CD4-positive, CD25-positive, alpha-beta regulatory T cell (primary cell): ENCODE results near the gene RAB42. TPM values are rescaled to one million over a fixed set of nuclear protein-coding genes. Genes with fewer than 3 reads are reported as not detected.

Source experiments
- ATAC-seq, 2 donors: fragments of 150-1000 bp; cut with Tn5 transposase; one replicate each; pipeline ENCODE4 v1.10.0; 2021; ENCODE audit warnings: low read depth in 2 of 2, moderate number of reproducible peaks in 2 of 2, moderate library complexity in 1 of 2
- DNase-seq, 3 donors: peaks; one replicate each; pipeline versions ENCODE4 v3.0.0 to v3.0.0-alpha.2; 2012 to 2022; ENCODE audit warnings: mixed read lengths in 1 of 3
- H3K27ac ChIP-seq: one replicate; pipeline ENCODE4 v1.7.0; 2013; ENCODE audit warnings: mild to moderate bottlenecking, low read length; ENCODE audit not compliant: insufficient read depth, poor library complexity, severe bottlenecking
- H3K27me3 ChIP-seq: one replicate; pipeline ENCODE4 v1.7.0; 2013; ENCODE audit warnings: low read length; ENCODE audit not compliant: control insufficient read depth, insufficient read depth
- H3K36me3 ChIP-seq: one replicate; pipeline ENCODE4 v1.7.0; 2013; ENCODE audit warnings: mild to moderate bottlenecking, low read length, moderate library complexity; ENCODE audit not compliant: control insufficient read depth, insufficient read depth
- H3K4me1 ChIP-seq: 2 replicates; pipeline ENCODE4 v1.7.0; 2013; ENCODE audit warnings: mild to moderate bottlenecking, low read length; ENCODE audit not compliant: insufficient read depth, control insufficient read depth, poor library complexity, severe bottlenecking
- H3K4me3 ChIP-seq: one replicate; pipeline ENCODE4 v1.7.0; 2013; ENCODE audit warnings: low read depth, mild to moderate bottlenecking, low read length, moderate library complexity
- H3K9me3 ChIP-seq, 2 experiments: 1 replicate in 1 of 2; 2 replicates in 1 of 2; pipeline ENCODE4 v1.7.0; 2013; ENCODE audit warnings: low read length in 2 of 2, mild to moderate bottlenecking in 1 of 2, moderate library complexity in 1 of 2; ENCODE audit not compliant: control insufficient read depth in 2 of 2
- H3K27ac Mint-ChIP-seq, 3 donors: one replicate each; pipeline ENCODE4 v1.8.0; 2020 to 2022; ENCODE audit warnings: mild to moderate bottlenecking in 3 of 3, mixed read lengths in 3 of 3, moderate library complexity in 2 of 3
- H3K27me3 Mint-ChIP-seq: one replicate; pipeline ENCODE4 v1.8.0; 2022; ENCODE audit warnings: mild to moderate bottlenecking, mixed read lengths
- H3K36me3 Mint-ChIP-seq: one replicate; pipeline ENCODE4 v1.8.0; 2020; ENCODE audit warnings: mixed read lengths
- H3K4me1 Mint-ChIP-seq, 4 donors: one replicate each; pipeline ENCODE4 v1.8.0; 2020 to 2022; ENCODE audit warnings: mixed read lengths in 4 of 4, mild to moderate bottlenecking in 1 of 4
- H3K4me3 Mint-ChIP-seq, 4 donors: one replicate each; pipeline ENCODE4 v1.8.0; 2020 to 2022; ENCODE audit warnings: mild to moderate bottlenecking in 4 of 4, mixed read lengths in 4 of 4, moderate library complexity in 3 of 4
- H3K9me3 Mint-ChIP-seq, 7 donors: one replicate each; pipeline ENCODE4 v1.8.0; 2020 to 2022; ENCODE audit warnings: mixed read lengths in 7 of 7, mild to moderate bottlenecking in 3 of 7, moderate library complexity in 2 of 7
- polyA plus RNA-seq, 4 donors: library from polyadenylated mRNA; unstranded; fragments of 300-500 nt; fragmentation: Illumina TruSeq; gene quantifications; one replicate each; pipeline ENCODE4 v1.2.3, GENCODE V29; 2021
- total RNA-seq: library from RNA; stranded (reverse); gene quantifications from one replicate; pipeline ENCODE4 v1.2.3, GENCODE V29; 2022

Gene RAB42
- total and polyA plus RNA-seq, 5 donors from 2014 or later = not detected

GRCh38 chr1:28642056-28642846, 50.2 kb downstream of the RAB42 start:
- peak overlapping the region; percentile 96 to 100 (median 98) for H3K4me3 Mint-ChIP-seq
- H3K27ac Mint-ChIP-seq = peak overlapping the region; percentile 97 to 100 (median 99)
- H3K4me1 Mint-ChIP-seq = peaks cover 22 to 59% (median 33%) of the 10 kb centered on the region in 4 donors

GRCh38 chr1:28642847-28643635, 51.0 kb downstream of the RAB42 start, which contains the start of gene TAF12:
Gene TAF12 (minus strand): TSS chr1:28643067. CDS start chr1:28622081, 20,986 bp downstream.
- Mint-ChIP-seq H3K4me1 (peaks cover 22 to 67% (median 38%) of the 10 kb centered on the region in 4 donors), H3K4me3 (peak within 1 kb of the TSS; percentile 96 to 100 (median 98)), H3K9me3 (peaks cover 0 to 1% (median 0%) of the 10 kb centered on the region in 7 donors), H3K27me3 (peaks cover 5% of the 10 kb centered on the region), H3K27ac (peak within 1 kb of the TSS; percentile 97 to 100 (median 99)), H3K36me3 (no peaks in the 10 kb centered on the region)
- DNase-seq = peak; percentile 89 to 97 (median 91)
- no peaks in the 10 kb centered on the region for H3K9me3 ChIP-seq
- ATAC-seq = peak; percentile 86 to 89
- peak within 1 kb of the TSS; percentile 98 for H3K4me3 ChIP-seq
- H3K27me3 ChIP-seq = no peaks in the 10 kb centered on the region
- H3K27ac ChIP-seq = peak within 1 kb of the TSS; percentile 93
- H3K4me1 ChIP-seq = peaks cover 45% of the 10 kb centered on the region
- H3K36me3 ChIP-seq = no peaks in the 10 kb centered on the region

More at GRCh38 chr1:28642056-28642846, 50.2 kb downstream of the RAB42 start:
- H3K36me3 Mint-ChIP-seq = no peaks in the 10 kb centered on the region
- no peaks in the 10 kb centered on the region for H3K9me3 Mint-ChIP-seq
- Histone ChIP-seq H3K27ac (peak overlapping the region; percentile 93), H3K9me3 (no peaks in the 10 kb centered on the region), H3K4me3 (peak overlapping the region; percentile 98), H3K27me3 (no peaks in the 10 kb centered on the region), H3K36me3 (no peaks in the 10 kb centered on the region), H3K4me1 (peaks cover 37% of the 10 kb centered on the region)
- DNase-seq (peak in 1 of 3 donors; percentile 16), ATAC-seq (peak in 1 of 2 donors; percentile 6)
- H3K27me3 Mint-ChIP-seq = peaks cover 5% of the 10 kb centered on the region

GRCh38 chr1:28644494-28644893, 52.4 kb downstream of the RAB42 start:
- H3K36me3 ChIP-seq = no peaks in the 10 kb centered on the region
- H3K27me3 Mint-ChIP-seq = peaks cover 9% of the 10 kb centered on the region
- H3K4me3 ChIP-seq = peak overlapping the region; percentile 63
- peak overlapping the region; percentile 93 for H3K27ac ChIP-seq
- peaks cover 0 to 1% (median 0%) of the 10 kb centered on the region in 7 donors for H3K9me3 Mint-ChIP-seq
- peak overlapping the region; percentile 97 to 100 (median 99) for H3K27ac Mint-ChIP-seq
- H3K36me3 Mint-ChIP-seq = no peaks in the 10 kb centered on the region
- H3K4me1 ChIP-seq = peaks cover 56% of the 10 kb centered on the region
- H3K4me1 Mint-ChIP-seq = peaks cover 28 to 77% (median 44%) of the 10 kb centered on the region in 4 donors
- ATAC-seq (no peak), DNase-seq (no peak)
- H3K4me3 Mint-ChIP-seq = peak overlapping the region; percentile 96 to 100 (median 98)
- H3K27me3 ChIP-seq = no peaks in the 10 kb centered on the region
- no peaks in the 10 kb centered on the region for H3K9me3 ChIP-seq

Other genes starting within 250 kb of the RAB42 start
- gene PHACTR4, start 222.5 kb upstream of the RAB42 start, total RNA-seq = 29.4 TPM
- gene PHACTR4, start 222.5 kb upstream of the RAB42 start, polyA plus RNA-seq = 1 to 10 TPM; 4.9 to 8.2 (median 5.0) TPM
- 9.7 TPM for gene RCC1, start 86.2 kb upstream of the RAB42 start, total RNA-seq
- 10 to 100 TPM in 3 of 4 donors, 1 to 10 TPM in 1; 8.2 to 16.4 (median 12.6) TPM for gene RCC1, start 86.2 kb upstream of the RAB42 start, polyA plus RNA-seq
- gene TRNAU1AP, start 39.2 kb upstream of the RAB42 start, total RNA-seq = 29.8 TPM
- 10 to 100 TPM; 28.9 to 48.2 (median 39.4) TPM for gene TRNAU1AP, start 39.2 kb upstream of the RAB42 start, polyA plus RNA-seq
- gene TAF12, start 50.8 kb downstream of the RAB42 start, total RNA-seq = 20.7 TPM
- gene TAF12, start 50.8 kb downstream of the RAB42 start, polyA plus RNA-seq = 10 to 100 TPM; 44.7 to 52.0 (median 48.9) TPM
- not detected for gene RNU11, start 56.3 kb downstream of the RAB42 start, total RNA-seq
- not detected for gene RNU11, start 56.3 kb downstream of the RAB42 start, polyA plus RNA-seq
- gene GMEB1, start 76.5 kb downstream of the RAB42 start, total RNA-seq = 14.7 TPM
- 10 to 100 TPM; 14.8 to 18.1 (median 16.9) TPM for gene GMEB1, start 76.5 kb downstream of the RAB42 start, polyA plus RNA-seq
- 81.9 TPM for gene YTHDF2, start 144.7 kb downstream of the RAB42 start, total RNA-seq
- gene YTHDF2, start 144.7 kb downstream of the RAB42 start, polyA plus RNA-seq = 100 to 1,000 TPM; 107 to 145 (median 132) TPM
- not detected for gene OPRD1, start 219.9 kb downstream of the RAB42 start, total RNA-seq
- gene OPRD1, start 219.9 kb downstream of the RAB42 start, polyA plus RNA-seq = under 1 TPM in 1 of 4 donors, not detected in 3; 0.02 TPM